HL-60 (cell line): Measurements from ENCODE around the gene PRMT9.

Experiments used
- CTCF ChIP-seq: IDR thresholded peaks from one replicate; pipeline ENCODE4 v1.5.1; 2011; ENCODE audit warnings: low read length, control low read depth, inconsistent platforms; ENCODE audit not compliant: insufficient read depth
- GABPA ChIP-seq: IDR thresholded peaks from 2 replicates; pipeline ENCODE4 v1.6.1; 2012; ENCODE audit warnings: low read depth
- POLR2AphosphoS5 ChIP-seq: IDR thresholded peaks from 2 replicates; pipeline ENCODE4 v1.6.1; 2012; ENCODE audit warnings: low read depth
- REST ChIP-seq: IDR thresholded peaks from 2 replicates; pipeline ENCODE4 v1.6.1; 2012; ENCODE audit warnings: low read depth; ENCODE audit not compliant: insufficient replicate concordance
- SPI1 ChIP-seq: IDR thresholded peaks from 2 replicates; pipeline ENCODE4 v1.6.1; 2012; ENCODE audit warnings: low read depth, mild to moderate bottlenecking, borderline replicate concordance

- TF ChIP-seq CTCF (no peak), GABPA (no peak), POLR2AphosphoS5 (no peak), REST (no peak), SPI1 (peak; percentile 81)
Measured at GRCh38 chr4:147620315-147620714, 63.6 kb downstream of the PRMT9 start.
